Choroid plexus epithelial cell (primary cell): Measurements from ENCODE around the gene EIF2AK3.

ENCODE experiments used
- DNase-seq: peaks from one replicate; pipeline ENCODE4 v3.0.0-alpha.2; 2010; ENCODE audit warnings: low read depth
- H3K4me3 ChIP-seq: 2 replicates; pipeline ENCODE4 v1.5.1; 2011; ENCODE audit warnings: low read depth, mild to moderate bottlenecking, control low read depth, low read length, moderate library complexity
- TF ChIP-seq, protein P1 (sequence below): conservative IDR thresholded peaks from 2 replicates; pipeline ENCODE4 v1.5.1; 2011; ENCODE audit warnings: low read depth, mild to moderate bottlenecking, control low read depth, inconsistent platforms, low read length, moderate library complexity

The EIF2AK3 gene

GRCh38 chr2:88627055-88627855 is at the start of gene EIF2AK3:
TSS of gene EIF2AK3 (minus strand) at chr2:88627464. CDS start at chr2:88627274, 190 bp downstream.
- peak; percentile 100 for DNase-seq
- TF ChIP-seq, protein P1, sequence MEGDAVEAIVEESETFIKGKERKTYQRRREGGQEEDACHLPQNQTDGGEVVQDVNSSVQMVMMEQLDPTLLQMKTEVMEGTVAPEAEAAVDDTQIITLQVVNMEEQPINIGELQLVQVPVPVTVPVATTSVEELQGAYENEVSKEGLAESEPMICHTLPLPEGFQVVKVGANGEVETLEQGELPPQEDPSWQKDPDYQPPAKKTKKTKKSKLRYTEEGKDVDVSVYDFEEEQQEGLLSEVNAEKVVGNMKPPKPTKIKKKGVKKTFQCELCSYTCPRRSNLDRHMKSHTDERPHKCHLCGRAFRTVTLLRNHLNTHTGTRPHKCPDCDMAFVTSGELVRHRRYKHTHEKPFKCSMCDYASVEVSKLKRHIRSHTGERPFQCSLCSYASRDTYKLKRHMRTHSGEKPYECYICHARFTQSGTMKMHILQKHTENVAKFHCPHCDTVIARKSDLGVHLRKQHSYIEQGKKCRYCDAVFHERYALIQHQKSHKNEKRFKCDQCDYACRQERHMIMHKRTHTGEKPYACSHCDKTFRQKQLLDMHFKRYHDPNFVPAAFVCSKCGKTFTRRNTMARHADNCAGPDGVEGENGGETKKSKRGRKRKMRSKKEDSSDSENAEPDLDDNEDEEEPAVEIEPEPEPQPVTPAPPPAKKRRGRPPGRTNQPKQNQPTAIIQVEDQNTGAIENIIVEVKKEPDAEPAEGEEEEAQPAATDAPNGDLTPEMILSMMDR, result no peak
- peak within 1 kb of the TSS; percentile 99 for H3K4me3 ChIP-seq

- DNase-seq, result no peak
- no peak overlapping the region for H3K4me3 ChIP-seq
- TF ChIP-seq, protein P1, result no peak
These were observed 46.1 kb upstream of the EIF2AK3 start for GRCh38 chr2:88673363-88673762.

DNA sequence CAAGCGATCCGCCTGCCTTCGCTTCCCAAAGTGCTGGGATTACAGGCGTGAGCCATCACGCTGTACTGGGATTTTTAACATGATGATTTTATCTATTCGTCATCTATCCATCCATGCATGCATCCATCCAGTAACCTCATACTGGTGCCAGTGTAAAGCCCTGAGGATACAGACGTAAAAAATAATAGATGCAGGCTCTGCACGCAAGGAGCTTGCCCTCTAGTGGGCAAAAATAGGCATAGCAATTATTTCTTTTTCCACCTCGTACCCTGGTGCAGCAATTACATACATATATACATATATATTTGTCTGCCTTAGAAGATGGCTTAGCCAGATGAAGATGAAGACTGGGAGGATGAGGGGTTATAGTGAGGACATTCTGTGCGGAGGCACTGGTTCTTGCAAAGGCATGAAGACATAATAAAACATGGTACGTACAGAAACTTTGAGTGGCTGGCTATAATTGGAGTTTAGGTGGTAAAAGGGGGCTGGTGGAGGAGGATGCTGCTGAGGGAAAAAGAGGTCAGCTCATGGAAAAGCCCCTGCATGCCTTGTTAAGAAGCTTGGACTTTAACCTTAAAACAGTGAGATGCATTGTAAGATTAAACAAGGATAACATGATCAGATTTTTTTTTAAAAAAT is 44.6 kb upstream of the EIF2AK3 start:
- TF ChIP-seq, protein P1, result peak; percentile 91
- H3K4me3 ChIP-seq, result no peak overlapping the region
- DNase-seq, result peak; percentile 78

GRCh38 chr2:88669482-88670214 is 42.4 kb upstream of the EIF2AK3 start:
- peak; percentile 77 for DNase-seq
- H3K4me3 ChIP-seq, result no peak overlapping the region
- TF ChIP-seq, protein P1, result peak; percentile 80

DNA sequence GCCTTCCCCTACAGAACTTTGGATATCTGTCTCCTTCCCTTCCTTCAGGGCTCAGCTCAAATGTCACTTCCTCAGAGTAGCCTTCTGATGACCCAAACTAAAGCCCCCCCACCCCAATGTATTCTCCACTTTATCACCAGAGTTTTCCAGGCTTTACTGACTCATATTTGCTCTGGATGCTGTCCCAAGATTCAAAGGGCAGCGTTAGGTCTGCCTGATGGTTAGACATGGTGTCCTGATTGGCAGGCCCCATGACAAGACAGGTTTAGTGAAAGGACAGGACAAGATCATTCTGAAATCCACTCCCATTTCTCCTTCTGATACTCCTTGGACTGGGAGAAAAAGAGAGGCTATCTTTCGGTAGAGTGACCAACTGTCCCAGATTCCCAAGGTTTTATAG is 41.6 kb upstream of the EIF2AK3 start:
- TF ChIP-seq, protein P1, result no peak
- H3K4me3 ChIP-seq, result no peak overlapping the region
- no peak for DNase-seq

DNA sequence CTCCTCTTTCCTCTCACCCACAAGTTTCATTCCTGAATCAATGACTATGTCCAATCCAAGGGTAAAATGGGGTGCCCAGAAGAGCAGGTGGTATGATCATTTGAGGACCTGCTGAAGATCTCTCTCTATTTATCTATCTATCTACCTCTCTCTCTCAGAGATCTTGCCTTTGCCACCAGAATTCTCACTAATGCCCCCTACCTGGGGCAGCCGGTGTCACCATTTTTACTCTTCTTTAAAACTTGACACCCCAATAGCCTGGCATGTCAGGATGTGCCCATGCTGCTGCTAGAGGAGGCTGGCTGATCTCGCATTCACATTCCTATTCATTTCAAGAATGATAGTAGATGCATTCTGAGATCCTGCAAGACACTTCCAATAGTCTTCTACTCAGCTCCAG is 40.0 kb upstream of the EIF2AK3 start:
- no peak overlapping the region for H3K4me3 ChIP-seq
- DNase-seq, result no peak
- TF ChIP-seq, protein P1, result peak; percentile 7
